ENCODE results near the gene ST3GAL4.

DNA sequence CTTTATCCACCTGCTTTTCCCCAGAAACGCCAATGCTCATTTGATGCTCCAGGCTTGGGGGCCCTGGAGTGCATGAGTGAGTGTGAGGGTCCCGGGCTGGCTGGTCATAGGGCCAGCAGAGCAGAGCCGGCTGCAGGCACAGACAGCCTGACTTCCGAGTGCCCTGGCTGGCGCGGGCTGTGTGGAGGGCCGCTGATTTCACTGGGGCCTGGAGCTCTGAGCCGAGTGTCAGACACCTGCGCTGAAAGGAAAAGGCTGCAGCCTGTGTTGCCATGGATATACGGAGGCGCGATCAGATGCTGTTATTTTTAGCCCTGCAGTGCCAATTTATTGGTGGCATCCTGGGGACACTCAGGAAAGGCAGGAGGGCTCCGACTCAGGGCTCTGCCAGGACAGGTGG lies 87.6 kb downstream of the ST3GAL4 start:
- TF ChIP-seq, protein P1, sequence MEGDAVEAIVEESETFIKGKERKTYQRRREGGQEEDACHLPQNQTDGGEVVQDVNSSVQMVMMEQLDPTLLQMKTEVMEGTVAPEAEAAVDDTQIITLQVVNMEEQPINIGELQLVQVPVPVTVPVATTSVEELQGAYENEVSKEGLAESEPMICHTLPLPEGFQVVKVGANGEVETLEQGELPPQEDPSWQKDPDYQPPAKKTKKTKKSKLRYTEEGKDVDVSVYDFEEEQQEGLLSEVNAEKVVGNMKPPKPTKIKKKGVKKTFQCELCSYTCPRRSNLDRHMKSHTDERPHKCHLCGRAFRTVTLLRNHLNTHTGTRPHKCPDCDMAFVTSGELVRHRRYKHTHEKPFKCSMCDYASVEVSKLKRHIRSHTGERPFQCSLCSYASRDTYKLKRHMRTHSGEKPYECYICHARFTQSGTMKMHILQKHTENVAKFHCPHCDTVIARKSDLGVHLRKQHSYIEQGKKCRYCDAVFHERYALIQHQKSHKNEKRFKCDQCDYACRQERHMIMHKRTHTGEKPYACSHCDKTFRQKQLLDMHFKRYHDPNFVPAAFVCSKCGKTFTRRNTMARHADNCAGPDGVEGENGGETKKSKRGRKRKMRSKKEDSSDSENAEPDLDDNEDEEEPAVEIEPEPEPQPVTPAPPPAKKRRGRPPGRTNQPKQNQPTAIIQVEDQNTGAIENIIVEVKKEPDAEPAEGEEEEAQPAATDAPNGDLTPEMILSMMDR (conservative IDR thresholded peaks at IDR 0.05), result no peak
- TF ChIP-seq ZFX (IDR thresholded peaks at IDR 0.05), result no peak
